ENCODE data around the gene RTEL1. TPM values are rescaled to one million over a fixed set of nuclear protein-coding genes. Genes with fewer than 3 reads are reported as not detected.

Gene RTEL1
- total and polyA plus RNA-seq, 9 of the 15 experiments (the other 6 are each of a cell fraction or from before 2014, with no cell fraction given): 0.36 to 61.0 (median 17.9) TPM

DNA sequence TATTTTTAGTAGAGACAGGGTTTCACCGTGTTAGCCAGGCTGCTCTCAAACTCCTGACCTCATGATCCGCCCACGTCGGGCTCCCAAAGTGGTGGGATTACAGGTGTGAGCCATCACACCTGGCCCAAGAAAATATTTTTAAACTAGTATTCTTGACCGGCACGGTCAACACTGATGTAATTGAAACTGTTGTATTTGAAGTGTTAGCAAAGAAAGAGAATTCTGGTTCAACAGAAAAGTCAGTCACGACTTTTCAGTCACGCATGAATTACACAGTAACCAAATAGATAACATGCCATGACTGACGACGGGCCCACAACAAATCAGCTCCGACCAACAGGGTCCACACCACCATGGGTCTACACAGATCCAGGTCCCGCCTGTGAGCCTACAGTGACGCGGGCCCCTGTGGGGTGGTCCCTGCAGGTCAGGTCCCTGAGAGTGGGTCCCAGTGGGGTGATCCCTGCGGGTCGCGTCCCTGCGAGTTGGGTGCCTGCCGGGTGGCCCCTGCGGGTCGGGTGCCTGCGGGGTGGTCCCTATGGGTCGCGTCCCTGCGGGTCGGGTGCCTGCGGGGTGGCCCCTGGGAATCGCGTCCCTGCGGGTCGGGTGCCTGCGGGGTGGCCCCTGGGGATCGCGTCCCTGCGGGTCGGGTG is 32.2 kb upstream of the RTEL1 start (continued):
- TF ChIP-seq, protein P1, sequence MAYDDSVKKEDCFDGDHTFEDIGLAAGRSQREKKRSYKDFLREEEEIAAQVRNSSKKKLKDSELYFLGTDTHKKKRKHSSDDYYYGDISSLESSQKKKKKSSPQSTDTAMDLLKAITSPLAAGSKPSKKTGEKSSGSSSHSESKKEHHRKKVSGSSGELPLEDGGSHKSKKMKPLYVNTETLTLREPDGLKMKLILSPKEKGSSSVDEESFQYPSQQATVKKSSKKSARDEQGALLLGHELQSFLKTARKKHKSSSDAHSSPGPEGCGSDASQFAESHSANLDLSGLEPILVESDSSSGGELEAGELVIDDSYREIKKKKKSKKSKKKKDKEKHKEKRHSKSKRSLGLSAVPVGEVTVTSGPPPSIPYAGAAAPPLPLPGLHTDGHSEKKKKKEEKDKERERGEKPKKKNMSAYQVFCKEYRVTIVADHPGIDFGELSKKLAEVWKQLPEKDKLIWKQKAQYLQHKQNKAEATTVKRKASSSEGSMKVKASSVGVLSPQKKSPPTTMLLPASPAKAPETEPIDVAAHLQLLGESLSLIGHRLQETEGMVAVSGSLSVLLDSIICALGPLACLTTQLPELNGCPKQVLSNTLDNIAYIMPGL (CRISPR knock-in tag; IDR thresholded peaks at IDR 0.05): no peak
- TF ChIP-seq TEAD1 (CRISPR knock-in tag; IDR thresholded peaks at IDR 0.05) (no peak), NCOA6 (IDR thresholded peaks at IDR 0.05) (no peak), ZNF280A (IDR thresholded peaks at IDR 0.05; ENCODE audit: low read depth, partially characterized antibody) (no peak), XRCC3 (IDR thresholded peaks at IDR 0.05) (no peak), HMG20B (CRISPR knock-in tag; IDR thresholded peaks at IDR 0.05) (no peak), ZNF609 (CRISPR knock-in tag; IDR thresholded peaks at IDR 0.05; ENCODE audit: borderline replicate concordance) (no peak), FOXK1 (CRISPR knock-in tag; IDR thresholded peaks at IDR 0.05; ENCODE audit: borderline replicate concordance) (0 out of 2 replicates have a peak, but pooled peaks have one; percentile 70), NFIX (CRISPR knock-in tag; IDR thresholded peaks at IDR 0.05; ENCODE audit: low read depth) (no peak), ZNF347 (CRISPR knock-in tag; IDR thresholded peaks at IDR 0.05; ENCODE audit: low read depth) (no peak), IRF2 (CRISPR knock-in tag; IDR thresholded peaks at IDR 0.05) (no peak), ZNF354B (CRISPR knock-in tag; IDR thresholded peaks at IDR 0.05) (no peak), THRA (IDR thresholded peaks at IDR 0.05) (no peak)
- TF ChIP-seq, protein P2, sequence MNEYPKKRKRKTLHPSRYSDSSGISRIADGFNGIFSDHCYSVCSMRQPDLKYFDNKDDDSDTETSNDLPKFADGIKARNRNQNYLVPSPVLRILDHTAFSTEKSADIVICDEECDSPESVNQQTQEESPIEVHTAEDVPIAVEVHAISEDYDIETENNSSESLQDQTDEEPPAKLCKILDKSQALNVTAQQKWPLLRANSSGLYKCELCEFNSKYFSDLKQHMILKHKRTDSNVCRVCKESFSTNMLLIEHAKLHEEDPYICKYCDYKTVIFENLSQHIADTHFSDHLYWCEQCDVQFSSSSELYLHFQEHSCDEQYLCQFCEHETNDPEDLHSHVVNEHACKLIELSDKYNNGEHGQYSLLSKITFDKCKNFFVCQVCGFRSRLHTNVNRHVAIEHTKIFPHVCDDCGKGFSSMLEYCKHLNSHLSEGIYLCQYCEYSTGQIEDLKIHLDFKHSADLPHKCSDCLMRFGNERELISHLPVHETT (CRISPR knock-in tag; conservative IDR thresholded peaks at IDR 0.05 in 1 of 2, IDR thresholded peaks at IDR 0.05 in 1 of 2): no peak
